ENCODE measurements around the gene CHST13.

- TF ChIP-seq CTCF (IDR thresholded peaks at IDR 0.05) (no peak), POLR2A (IDR thresholded peaks at IDR 0.05) (no peak)
Observed at GRCh38 chr3:126527006-126527405, 3.1 kb downstream of the CHST13 start.
